Spleen (tissue), 11 donors: ENCODE data around the gene PFKL. TPM values are rescaled to one million over a fixed set of nuclear protein-coding genes. Genes with fewer than 3 reads are reported as not detected.
"Not testable (repeated sequence)": the region's sequence is repeated elsewhere in the genome, so short reads cannot be mapped to it uniquely, and the experiment has no call there.

Experiments used
- DNase-seq: peaks from one replicate; pipeline ENCODE4 v3.0.0-alpha.2; 2020
- H3K27ac ChIP-seq, 8 donors: fragments of 200-600 bp; sonication (generic) in 7 of 8; 1 replicate in 4 of 8; 2 replicates in 4 of 8; pipeline versions ENCODE4 v1.5.0 to v1.8.0; 2016 to 2021; ENCODE audit warnings: inconsistent platforms in 4 of 8, mild to moderate bottlenecking in 4 of 8, moderate library complexity in 1 of 8
- H3K27me3 ChIP-seq, 7 donors: fragments of 200-600 bp; sonication (generic) in 6 of 7; replicated peaks in 1 of 7; 1 replicate in 4 of 7; 2 replicates in 3 of 7; pipeline versions ENCODE4 v1.5.0 to v1.8.0; 2016 to 2021; ENCODE audit warnings: inconsistent platforms in 3 of 7, mild to moderate bottlenecking in 1 of 7
- H3K36me3 ChIP-seq, 6 donors: fragments of 200-600 bp; sonication (generic) in 5 of 6; 1 replicate in 4 of 6; 2 replicates in 2 of 6; pipeline versions ENCODE4 v1.5.0 to v1.8.0; 2016 to 2021; ENCODE audit warnings: inconsistent platforms in 2 of 6
- H3K4me1 ChIP-seq, 6 donors: fragments of 200-600 bp; sonication (generic) in 5 of 6; 1 replicate in 3 of 6; 2 replicates in 3 of 6; pipeline versions ENCODE4 v1.5.0 to v1.8.0; 2016 to 2021; ENCODE audit warnings: inconsistent platforms in 3 of 6
- H3K4me3 ChIP-seq, 8 donors: fragments of 200-600 bp; sonication (generic) in 7 of 8; 1 replicate in 4 of 8; 2 replicates in 4 of 8; pipeline versions ENCODE4 v1.5.0 to v1.8.0; 2016 to 2021; ENCODE audit warnings: inconsistent platforms in 4 of 8, mild to moderate bottlenecking in 4 of 8, moderate library complexity in 2 of 8
- H3K9me3 ChIP-seq, 8 donors: fragments of 200-600 bp; sonication (generic) in 7 of 8; 1 replicate in 4 of 8; 2 replicates in 4 of 8; pipeline versions ENCODE4 v1.5.0 to v1.8.0; 2016 to 2021; ENCODE audit warnings: inconsistent platforms in 4 of 8
- CTCF ChIP-seq, 11 experiments: fragments of 200-600 bp in 7 of 11; fragments of 450-650 bp in 4 of 11; sonication (generic) in 4 of 11; IDR thresholded peaks in 8 of 11; conservative IDR thresholded peaks in 3 of 11; 1 replicate in 7 of 11; 2 replicates in 4 of 11; pipeline versions ENCODE4 v1.4.0 to v1.8.0; 2016 to 2021; ENCODE audit warnings: antibody characterized with exemption in 11 of 11, inconsistent platforms in 4 of 11, mild to moderate bottlenecking in 1 of 11
- POLR2A ChIP-seq, 3 donors: fragments of 450-650 bp; IDR thresholded peaks; one replicate each; pipeline ENCODE4 v1.5.1; 2017; ENCODE audit warnings: antibody characterized with exemption in 3 of 3, mild to moderate bottlenecking in 1 of 3
- POLR2AphosphoS5 ChIP-seq, 3 donors: sonication (generic); formaldehyde crosslinking; IDR thresholded peaks; one replicate each; pipeline ENCODE4 v1.5.1; 2017; ENCODE audit warnings: antibody characterized with exemption in 3 of 3
- WGBS, 5 donors: extraction: QIAGEN DNeasy Blood & Tissue Kit in 3 of 5; methylation state at CpG; one replicate each; pipeline versions ENCODE4 v1.1.5 to v1.1.7; 2013 to 2018; 5-methylcytosine and 5-hydroxymethylcytosine counted together
- intact Hi-C: fragments of 100-400 bp; cut with DNase I; formaldehyde crosslinking; loops from one replicate; pipeline ENCODE4 v1.15.0; 2023; ENCODE audit warnings: low total_unique reads
- polyA plus RNA-seq, 3 donors: library from polyadenylated mRNA; stranded (reverse); fragments of 200-250 nt; gene quantifications; one replicate each; pipeline ENCODE4 v1.2.1, GENCODE V29; 2013
- total RNA-seq, 7 donors: library from RNA; depleted of rRNA in 3 of 7; stranded (reverse); fragments of >200 nt in 3 of 7; fragmentation: NEBNext Ultra II Directional in 4 of 7; extraction: Animal tissue kit (Norgen Biotek cat#: 25700) in 4 of 7; gene quantifications; one replicate each; pipeline versions ENCODE4 v1.1.0 to v1.2.1, GENCODE V29; 2016 to 2021
- donor health status: healthy with polysubstance abuse.
- donor health status: DM: no; HTN: no; CAD: no; lungs with moderate emphysema.
- donor health status: DM: no; HTN: no; CAD: no.
- donor health status: Bipolar disorder and iron deficiency.
- donor health status: healthy.
- donor health status: DM: no; HTN: no; CAD: no.
- donor health status: DM: yes; HTN: yes; CAD: no.

PFKL gene
- total and polyA plus RNA-seq, 10 donors: 65.9 to 145 (median 112) TPM

- Histone ChIP-seq H3K27ac (peak overlapping the region in 4 of 8 donors; percentile 32 to 94 (median 93)), H3K4me3 (peak overlapping the region in 1 of 8 donors; percentile 92), H3K36me3 (peaks cover 0 to 21% (median 13%) of the 10 kb centered on the region in 6 donors), H3K4me1 (peaks cover 26 to 86% (median 76%) of the 10 kb centered on the region in 6 donors)
- peak in 2 of 11 experiments; percentile 21 to 22 for TF ChIP-seq CTCF (IDR thresholded peaks at IDR 0.05 in 8 of 11, conservative IDR thresholded peaks at IDR 0.05 in 3 of 11)
- intact Hi-C loops, H3K9me3 ChIP-seq, DNase-seq, H3K27me3 ChIP-seq: not testable (repeated sequence)
- WGBS, 5 donors: 72 to 77% (median 74%) methylated on average over 22 to 23 of the region's 23 CpGs
These were observed 2.9 kb downstream of the PFKL start for GRCh38 chr21:44302573-44303401.

GRCh38 chr21:44303490-44303981 lies 3.7 kb downstream of the PFKL start:
- WGBS, 5 donors: 73 to 79% (median 76%) methylated on average over 12 of the region's 12 CpGs
- intact Hi-C loops: no loop called here
- Histone ChIP-seq H3K36me3 (peaks cover 0 to 29% (median 14%) of the 10 kb centered on the region in 6 donors), H3K4me3 (no peak overlapping the region), H3K4me1 (peaks cover 23 to 79% (median 68%) of the 10 kb centered on the region in 6 donors), H3K27me3 (no peaks in the 10 kb centered on the region), H3K9me3 (no peaks in the 10 kb centered on the region), H3K27ac (peak overlapping the region in 4 of 8 donors; percentile 9 to 94 (median 93))
- DNase-seq: no peak
- TF ChIP-seq POLR2A (IDR thresholded peaks at IDR 0.05) (no peak), POLR2AphosphoS5 (IDR thresholded peaks at IDR 0.05) (no peak), CTCF (IDR thresholded peaks at IDR 0.05 in 8 of 11, conservative IDR thresholded peaks at IDR 0.05 in 3 of 11) (no peak)

GRCh38 chr21:44304011-44304616 lies 4.3 kb downstream of the PFKL start:
- no peak for DNase-seq
- Histone ChIP-seq H3K27me3 (no peaks in the 10 kb centered on the region), H3K9me3 (no peaks in the 10 kb centered on the region), H3K27ac (peak overlapping the region in 3 of 8 donors; percentile 93 to 94 (median 93)), H3K4me3 (no peak overlapping the region), H3K4me1 (peaks cover 23 to 76% (median 64%) of the 10 kb centered on the region in 6 donors), H3K36me3 (peaks cover 0 to 35% (median 14%) of the 10 kb centered on the region in 6 donors)
- intact Hi-C loops: no loop called here
- peak in 2 of 3 donors; percentile 10 to 32 for TF ChIP-seq POLR2AphosphoS5 (IDR thresholded peaks at IDR 0.05)
- no peak for TF ChIP-seq CTCF (IDR thresholded peaks at IDR 0.05 in 8 of 11, conservative IDR thresholded peaks at IDR 0.05 in 3 of 11)
- no peak for TF ChIP-seq POLR2A (IDR thresholded peaks at IDR 0.05)
- WGBS, 5 donors: 81 to 88% (median 87%) methylated on average over 8 to 16 of the region's 16 CpGs

DNA sequence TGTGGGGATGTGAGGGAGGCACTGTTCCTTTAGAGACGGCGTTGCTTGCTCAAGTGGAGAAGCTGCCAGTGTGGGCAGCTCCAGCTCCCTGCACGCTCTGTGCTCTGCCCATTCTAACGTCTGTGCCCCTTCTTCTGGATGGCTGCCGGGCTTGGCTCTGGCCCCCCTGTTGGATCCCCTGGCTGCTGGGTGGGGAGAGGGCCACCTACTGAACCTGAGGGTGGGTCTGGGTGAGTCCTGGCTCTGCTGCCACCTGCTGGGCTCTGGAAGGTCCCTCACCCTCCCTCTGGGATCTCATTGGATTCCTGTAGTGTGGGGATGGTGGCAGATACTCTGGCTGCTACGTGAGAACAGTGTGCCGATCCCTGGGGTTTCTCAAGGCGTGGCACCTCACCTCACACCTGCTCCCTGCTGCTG lies 5.0 kb downstream of the PFKL start:
- Histone ChIP-seq H3K27ac (peak overlapping the region in 4 of 8 donors; percentile 41 to 93 (median 60)), H3K27me3 (no peaks in the 10 kb centered on the region), H3K4me1 (peaks cover 23 to 71% (median 59%) of the 10 kb centered on the region in 6 donors), H3K9me3 (no peaks in the 10 kb centered on the region), H3K36me3 (peaks cover 0 to 42% (median 17%) of the 10 kb centered on the region in 6 donors), H3K4me3 (no peak overlapping the region)
- 59 to 69% (median 69%) methylated on average over 6 to 8 of the region's 8 CpGs for WGBS, 5 donors
- intact Hi-C loops: no loop called here
- no peak for DNase-seq
- TF ChIP-seq POLR2A (IDR thresholded peaks at IDR 0.05) (no peak), CTCF (IDR thresholded peaks at IDR 0.05 in 8 of 11, conservative IDR thresholded peaks at IDR 0.05 in 3 of 11) (peak; percentile 52 to 80 (median 60)), POLR2AphosphoS5 (IDR thresholded peaks at IDR 0.05) (no peak)
